Stimulated activated CD8-positive, alpha-beta memory T cell treated with anti-CD3 and anti-CD28 coated beads, Interleukin-15, amount 100 ng/mL, for 24 hours (primary cell): Measurements from ENCODE around the gene MYO9A.

Experiments used
- DNase-seq: peaks from one replicate; pipeline ENCODE4 v3.0.0-alpha.2; 2020; ENCODE audit warnings: low read depth

The MYO9A gene

GRCh38 chr15:72118017-72118978 is at the start of gene MYO9A, which contains the start of gene SENP8:
MYO9A (minus strand) TSS chr15:72118150; CDS start chr15:72046563, 71,587 bp downstream.
SENP8 (plus strand) TSS chr15:72118403; CDS start chr15:72139624, 21,221 bp downstream.
- DNase-seq: peak; percentile 100

GRCh38 chr15:72167445-72167844 is 49.5 kb upstream of the MYO9A start:
- no peak for DNase-seq

- no peak for DNase-seq
Observed at GRCh38 chr15:72166716-72167417, 48.9 kb upstream of the MYO9A start.

GRCh38 chr15:72163719-72164118 is 45.8 kb upstream of the MYO9A start:
- no peak for DNase-seq

- DNase-seq: no peak
Observed at GRCh38 chr15:72162569-72162968, 44.6 kb upstream of the MYO9A start.

- DNase-seq: no peak
Observed at GRCh38 chr15:72161361-72162132, 43.6 kb upstream of the MYO9A start.

GRCh38 chr15:72160696-72161245 is 42.8 kb upstream of the MYO9A start:
- no peak for DNase-seq

- no peak for DNase-seq
Observed at GRCh38 chr15:72156928-72157327, 39.0 kb upstream of the MYO9A start.

- peak; percentile 54 for DNase-seq
Observed at GRCh38 chr15:72155635-72156616, 38.0 kb upstream of the MYO9A start.

- DNase-seq: no peak
Observed at GRCh38 chr15:72155003-72155621, 37.2 kb upstream of the MYO9A start.

- DNase-seq: no peak
Observed at GRCh38 chr15:72154316-72154715, 36.4 kb upstream of the MYO9A start.

- DNase-seq: no peak
Observed at GRCh38 chr15:72153269-72154000, 35.5 kb upstream of the MYO9A start.

GRCh38 chr15:72147418-72147817 is 29.5 kb upstream of the MYO9A start:
- DNase-seq: no peak

- no peak for DNase-seq
Observed at GRCh38 chr15:72146934-72147333, 29.0 kb upstream of the MYO9A start.

GRCh38 chr15:72146221-72146620 is 28.3 kb upstream of the MYO9A start:
- DNase-seq: no peak

- DNase-seq: no peak
Observed at GRCh38 chr15:72141171-72142084, 23.5 kb upstream of the MYO9A start.

GRCh38 chr15:72140088-72140487 is 22.1 kb upstream of the MYO9A start:
- DNase-seq: no peak

- DNase-seq: no peak
Observed at GRCh38 chr15:72139667-72140066, 21.7 kb upstream of the MYO9A start.
